C4-2B (cell line): ENCODE measurements around the gene POU2AF2.

Source experiments
- CTCF ChIP-seq: fragments of 450-650 bp; conservative IDR thresholded peaks from 2 replicates; pipeline ENCODE4 v1.5.1; 2017; ENCODE audit warnings: mild to moderate bottlenecking
- ZFX ChIP-seq: fragments of 450-650 bp; IDR thresholded peaks from 2 replicates; pipeline ENCODE4 v1.6.1; 2017

DNA sequence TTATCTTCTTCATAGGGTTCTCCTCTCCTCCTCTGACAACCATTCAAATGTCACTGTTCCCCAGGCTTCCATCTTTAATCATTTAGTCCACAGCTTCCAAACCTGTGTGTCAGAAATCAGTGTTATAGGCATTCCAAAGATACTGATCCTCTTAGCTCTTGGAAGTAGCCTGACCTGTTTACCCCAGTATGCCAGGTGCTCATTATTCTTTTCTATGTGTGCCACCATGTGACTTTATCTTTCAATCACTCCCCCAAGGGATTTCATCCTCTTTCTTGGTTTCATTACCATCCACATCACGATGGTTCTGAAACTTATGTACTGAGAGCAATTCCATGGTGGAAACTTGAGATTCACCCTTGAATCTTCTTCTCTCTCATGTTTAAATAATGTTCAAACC is 7.6 kb downstream of the POU2AF2 start:
- no peak for TF ChIP-seq CTCF
- no peak for TF ChIP-seq ZFX
